ENCODE data around the gene CASQ1. TPM values are rescaled to one million over a fixed set of nuclear protein-coding genes. Genes with fewer than 3 reads are reported as not detected.
A peak's percentile ranks its signal among the peaks of the same experiment; 100 is the strongest.

Gene CASQ1
- total and polyA plus RNA-seq, 9 of the 15 experiments (the other 6 are each of a cell fraction or from before 2014, with no cell fraction given), result not detected

DNA sequence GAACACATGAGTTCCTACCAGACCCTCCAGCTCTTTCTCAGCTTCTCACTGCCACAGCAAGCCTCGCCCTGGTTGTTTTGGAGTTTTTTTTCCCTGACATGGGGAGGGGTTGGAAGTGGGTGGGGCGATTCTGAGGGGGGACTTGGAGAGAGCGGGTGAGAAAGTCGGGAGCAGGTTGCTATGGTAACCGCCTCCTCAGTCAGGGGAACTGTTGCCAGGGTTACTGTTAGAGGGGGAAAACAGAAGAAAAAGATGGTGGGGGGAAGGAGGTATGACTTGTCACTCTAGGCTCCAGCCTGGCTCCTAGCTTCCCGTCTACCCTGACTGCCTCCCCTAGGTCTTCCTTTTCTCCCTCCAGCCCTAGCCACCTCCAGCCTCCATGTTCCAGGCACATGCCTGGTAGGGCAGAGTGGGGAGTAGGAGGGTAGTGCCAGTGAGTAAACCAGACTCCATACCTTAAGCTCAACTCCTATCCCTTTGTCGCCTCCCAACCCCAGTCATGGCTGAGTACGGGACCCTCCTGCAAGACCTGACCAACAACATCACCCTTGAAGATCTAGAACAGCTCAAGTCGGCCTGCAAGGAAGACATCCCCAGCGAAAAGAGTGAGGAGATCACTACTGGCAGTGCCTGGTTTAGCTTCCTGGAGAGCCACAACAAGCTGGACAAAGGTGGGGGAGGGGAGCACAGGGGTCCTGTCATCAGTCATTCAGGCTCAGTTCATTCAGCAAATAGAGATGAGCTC is 20.8 kb downstream of the CASQ1 start:
- POLR2A ChIA-PET, result interaction anchor here (0.7 to 1.0 kb wide), 5 partner anchors 9 to 356 kb away, joined by 3 to 5 read pairs (median 3); no protein-coding TSS in a partner anchor
- peaks cover 90% of the 10 kb centered on the region for H3K36me3 ChIP-seq (ENCODE audit: control insufficient read depth, insufficient read depth, low read length)
- H3K9ac ChIP-seq (ENCODE audit: insufficient read depth in 1 of 2, low read depth in 2 of 2, low read length in 2 of 2), result no peak overlapping the region
- no peaks in the 10 kb centered on the region for H3K9me1 ChIP-seq (ENCODE audit: control insufficient read depth, insufficient read depth, low read length)
- no peak overlapping the region for H3K4me2 ChIP-seq (ENCODE audit: insufficient read depth, low read length)
- H3K79me2 ChIP-seq (ENCODE audit: control insufficient read depth, insufficient read depth, low read length), result peaks cover 6% of the 10 kb centered on the region; the same call in 2 of the 3 replicates
- ATAC-seq (no peak), FAIRE-seq (no peak), DNase-seq (ENCODE audit: extremely low read depth in 1 of 4, low spot score in 3 of 4) (peak in 2 of 4 experiments; percentile 68 to 69)
- TF ChIP-seq BMI1 (IDR thresholded peaks at IDR 0.05; ENCODE audit: low read length) (0 out of 2 replicates have a peak, but pooled peaks have one; percentile 37), RFX1 (IDR thresholded peaks at IDR 0.05) (peak; percentile 94), SMARCA4 (IDR thresholded peaks at IDR 0.05) (no peak)
- H3K27me3 ChIP-seq (ENCODE audit: control insufficient read depth in 2 of 2, insufficient read depth in 2 of 2, low read length in 2 of 2), result no peaks in the 10 kb centered on the region
- 87% methylated on average over 6 of the region's 10 CpGs for WGBS (ENCODE audit: insufficient coverage, low coverage, missing lambda C conversion rate)
- intact Hi-C loops (cut with micrococcal nuclease) (no loop called here), in situ Hi-C loops (cut with MboI) (no loop called here)
- H3K4me3 ChIP-seq, result no peak overlapping the region
- peaks cover 5% of the 10 kb centered on the region; the same call in 1 of the 2 replicates for H4K20me1 ChIP-seq (replicated peaks; ENCODE audit: control insufficient read depth, insufficient read depth, low read length)
- CTCF ChIA-PET (ENCODE audit: low intra/inter-chr PET ratio), result no interaction called here
- BruUV-seq (replicated peaks), result no TSS peak
- H2AFZ ChIP-seq (ENCODE audit: low read depth, low read length), result no peak overlapping the region
- no peaks in the 10 kb centered on the region for H3K9me3 ChIP-seq (replicated peaks; ENCODE audit: control insufficient read depth, insufficient read depth, low read depth, low read length)
- no peak overlapping the region for H3K27ac ChIP-seq (ENCODE audit: extremely low read depth, low read depth, low read length)
- H3K4me1 ChIP-seq (replicated peaks in 1 of 2; ENCODE audit: control insufficient read depth in 2 of 2, insufficient read depth in 2 of 2, low read length in 2 of 2), result peaks cover 9 to 13% of the 10 kb centered on the region in 2 experiments

GRCh38 chr1:160214481-160215140 is 24.2 kb downstream of the CASQ1 start:
- Histone ChIP-seq H3K9ac (ENCODE audit: insufficient read depth in 1 of 2, low read depth in 2 of 2, low read length in 2 of 2) (no peak overlapping the region), H3K4me2 (ENCODE audit: insufficient read depth, low read length) (no peak overlapping the region), H4K20me1 (replicated peaks; ENCODE audit: control insufficient read depth, insufficient read depth, low read length) (peaks cover 2% of the 10 kb centered on the region; the same call in 1 of the 2 replicates), H3K9me1 (ENCODE audit: control insufficient read depth, insufficient read depth, low read length) (no peaks in the 10 kb centered on the region), H3K4me1 (replicated peaks in 1 of 2; ENCODE audit: control insufficient read depth in 2 of 2, insufficient read depth in 2 of 2, low read length in 2 of 2) (peaks cover 4 to 5% of the 10 kb centered on the region in 2 experiments; a peak in 2 of 5 replicates), H3K27me3 (ENCODE audit: control insufficient read depth in 2 of 2, insufficient read depth in 2 of 2, low read length in 2 of 2) (no peaks in the 10 kb centered on the region), H3K27ac (ENCODE audit: extremely low read depth, low read depth, low read length) (no peak overlapping the region), H3K79me2 (ENCODE audit: control insufficient read depth, insufficient read depth, low read length) (no peaks in the 10 kb centered on the region), H3K36me3 (ENCODE audit: control insufficient read depth, insufficient read depth, low read length) (peaks cover 96% of the 10 kb centered on the region), H3K9me3 (replicated peaks; ENCODE audit: control insufficient read depth, insufficient read depth, low read depth, low read length) (no peaks in the 10 kb centered on the region), H2AFZ (ENCODE audit: low read depth, low read length) (no peak overlapping the region), H3K4me3 (no peak overlapping the region)
- CTCF ChIA-PET (ENCODE audit: low intra/inter-chr PET ratio), result no interaction called here
- ATAC-seq (no peak; the same call in 2 of the 3 replicates), FAIRE-seq (no peak), DNase-seq (ENCODE audit: extremely low read depth in 1 of 4, low spot score in 3 of 4) (no peak)
- no peak for TF ChIP-seq ZNF124 (CRISPR knock-in tag; IDR thresholded peaks at IDR 0.05)
- TF ChIP-seq EZH2 (IDR thresholded peaks at IDR 0.05; ENCODE audit: borderline replicate concordance, low read depth, low read length), result no peak
- 0 out of 2 replicates have a peak, but pooled peaks have one; percentile 10 for TF ChIP-seq POLR2AphosphoS5 (IDR thresholded peaks at IDR 0.05; ENCODE audit: control insufficient read depth, insufficient read depth, low read depth, low read length)
- TF ChIP-seq NFATC3 (IDR thresholded peaks at IDR 0.05), result no peak
- in situ Hi-C loops (cut with MboI) (no loop called here), intact Hi-C loops (cut with micrococcal nuclease) (no loop called here)
- TSS peak; percentile 29 for BruUV-seq (replicated peaks)
- POLR2A ChIA-PET, result interaction anchor here (1.2 kb wide), 1 partner anchor 9 kb away, joined by 3 read pairs; no protein-coding TSS in a partner anchor
- WGBS (ENCODE audit: insufficient coverage, low coverage, missing lambda C conversion rate), result 84% methylated on average over 3 of the region's 3 CpGs

Measured in K562 (cell line).